Measurements from ENCODE around the gene PCSK5.
A peak's percentile ranks its signal among the peaks of the same experiment; 100 is the strongest.

PCSK5 gene

DNA sequence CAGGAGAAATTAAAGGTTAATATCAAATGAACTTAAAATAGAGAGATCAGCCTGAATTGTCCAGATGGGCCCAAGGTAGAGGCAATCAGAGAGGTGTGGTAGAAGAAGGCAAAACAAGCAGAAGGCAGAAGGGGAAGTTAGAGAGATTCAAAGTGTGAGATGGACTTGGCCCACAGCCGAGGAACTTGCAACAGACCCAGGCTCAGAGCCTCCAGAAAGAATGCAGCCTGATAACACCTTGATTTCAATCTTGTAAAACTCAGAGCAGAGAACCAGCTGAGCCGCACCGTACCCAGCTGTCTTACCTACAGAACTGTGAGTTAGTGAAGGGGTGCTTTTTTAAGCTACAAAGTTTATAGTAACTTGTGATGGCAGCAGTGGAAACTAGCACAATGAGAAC, 312.9 kb downstream of the PCSK5 start:
- DNase-seq: peak; percentile 42

DNA sequence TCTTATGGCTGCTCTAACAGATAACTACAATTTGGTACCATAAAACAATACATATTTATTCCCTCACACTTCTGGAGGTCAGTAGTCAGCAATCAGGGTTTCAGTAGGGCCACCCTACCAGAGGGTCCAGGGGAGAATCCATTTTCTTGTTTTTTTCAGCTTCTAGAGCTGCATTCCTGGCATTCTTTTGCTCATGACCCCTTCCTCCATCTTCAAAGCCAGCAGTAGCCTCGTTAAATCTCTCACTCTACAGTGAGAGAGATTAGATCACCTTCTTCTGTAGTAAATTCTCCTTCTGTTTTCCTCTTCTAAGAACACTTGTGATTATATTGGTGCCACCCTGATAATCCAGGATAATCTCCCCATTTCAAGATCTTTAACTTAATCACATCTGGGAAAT, 316.3 kb downstream of the PCSK5 start:
- no peak for DNase-seq

DNA sequence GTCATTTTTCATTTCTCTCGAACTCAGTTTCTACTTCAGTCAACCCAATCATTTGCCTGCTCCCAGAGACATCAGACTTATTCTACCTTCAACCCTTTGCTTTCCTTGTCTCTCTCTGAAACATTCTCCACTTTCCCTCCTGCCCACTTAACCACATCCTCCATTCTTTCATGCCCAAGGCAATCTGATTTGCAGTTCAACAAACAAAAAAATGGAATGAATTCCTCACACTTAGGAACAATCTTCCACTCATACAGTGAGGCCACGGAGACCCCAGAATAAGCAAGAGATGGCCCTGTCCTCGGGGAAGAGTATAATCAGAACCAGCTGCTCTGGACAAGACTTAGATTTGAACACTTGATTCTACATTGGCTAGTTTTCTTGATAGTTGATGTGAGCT, 323.3 kb downstream of the PCSK5 start:
- no peak for DNase-seq

DNA sequence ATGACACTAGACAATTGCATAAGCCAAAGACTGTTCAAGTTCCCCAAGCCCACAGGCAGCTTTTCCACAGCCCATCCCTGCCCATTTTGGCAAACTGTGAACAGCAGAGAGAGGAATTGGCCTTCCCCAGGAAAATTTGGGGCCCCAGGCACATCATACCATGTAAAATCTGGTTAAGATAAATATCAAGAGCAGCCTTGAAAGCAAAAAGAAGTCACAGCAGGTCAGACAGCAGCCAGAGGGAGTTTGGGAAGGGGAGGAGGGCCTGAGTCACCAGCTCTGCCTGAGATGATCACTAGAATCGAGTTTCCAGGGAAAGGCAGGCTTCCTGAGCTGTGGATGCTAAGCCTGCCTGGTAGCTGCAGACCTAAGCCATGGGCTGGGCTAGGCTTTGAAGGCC, 324.6 kb downstream of the PCSK5 start:
- DNase-seq: no peak

DNA sequence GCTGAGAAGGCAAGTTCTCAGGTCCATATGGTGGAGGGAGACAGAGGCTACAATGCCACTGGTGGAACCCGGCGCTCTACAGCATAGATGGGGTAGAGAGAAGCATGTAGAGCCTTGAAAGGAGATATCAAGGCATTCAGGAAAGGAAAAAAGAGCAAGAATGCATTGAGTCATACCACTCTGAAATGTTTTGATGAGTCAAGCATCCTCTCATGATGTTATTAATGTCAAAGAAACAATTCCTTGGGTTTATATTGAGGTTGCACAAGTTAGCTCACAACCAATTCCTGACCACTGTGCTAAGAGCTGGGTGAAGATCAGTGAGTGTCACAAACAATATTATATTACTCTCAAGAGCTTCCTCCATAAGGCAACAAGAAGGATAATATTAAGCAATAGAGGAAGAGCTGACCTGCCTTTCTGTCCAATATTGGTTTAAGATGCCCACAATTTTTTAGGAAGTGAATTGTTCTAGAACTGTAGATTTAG, 325.7 kb downstream of the PCSK5 start:
- DNase-seq: no peak

DNA sequence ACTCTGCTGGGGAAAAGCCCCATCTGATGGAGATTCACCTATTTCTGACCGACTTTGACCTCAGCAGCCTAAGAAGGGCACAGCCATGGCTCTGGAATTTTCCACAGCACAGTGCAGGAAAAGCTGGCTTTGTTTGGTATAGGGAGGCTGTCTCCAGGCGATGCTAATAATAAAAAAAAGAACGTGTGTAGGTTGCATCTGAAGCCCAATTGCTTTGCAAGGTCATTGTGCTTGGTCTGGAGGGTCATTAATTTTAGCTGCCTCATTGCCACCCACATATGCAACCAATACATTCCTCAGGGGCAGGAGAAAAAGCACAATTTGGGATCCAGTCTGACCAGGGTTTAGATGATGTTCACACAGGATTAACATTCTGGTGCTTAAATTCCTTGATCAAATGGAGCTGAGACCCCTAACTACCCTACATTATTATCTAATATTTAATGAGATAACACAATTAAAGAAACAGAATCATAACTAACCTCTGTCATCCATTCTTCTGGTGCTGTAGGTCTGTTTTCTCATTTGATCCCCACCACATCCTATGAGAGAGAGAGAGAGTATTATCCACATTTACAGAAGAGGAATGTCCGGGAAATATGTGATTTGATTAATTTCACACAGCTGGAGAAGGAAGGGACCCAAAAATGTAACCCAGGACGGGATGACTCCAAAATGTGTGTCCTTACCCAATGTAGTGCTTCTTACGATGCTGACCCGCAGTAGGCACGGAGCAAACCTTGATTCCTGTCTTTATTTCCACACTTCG, 327.8 kb downstream of the PCSK5 start:
- no peak for DNase-seq

DNA sequence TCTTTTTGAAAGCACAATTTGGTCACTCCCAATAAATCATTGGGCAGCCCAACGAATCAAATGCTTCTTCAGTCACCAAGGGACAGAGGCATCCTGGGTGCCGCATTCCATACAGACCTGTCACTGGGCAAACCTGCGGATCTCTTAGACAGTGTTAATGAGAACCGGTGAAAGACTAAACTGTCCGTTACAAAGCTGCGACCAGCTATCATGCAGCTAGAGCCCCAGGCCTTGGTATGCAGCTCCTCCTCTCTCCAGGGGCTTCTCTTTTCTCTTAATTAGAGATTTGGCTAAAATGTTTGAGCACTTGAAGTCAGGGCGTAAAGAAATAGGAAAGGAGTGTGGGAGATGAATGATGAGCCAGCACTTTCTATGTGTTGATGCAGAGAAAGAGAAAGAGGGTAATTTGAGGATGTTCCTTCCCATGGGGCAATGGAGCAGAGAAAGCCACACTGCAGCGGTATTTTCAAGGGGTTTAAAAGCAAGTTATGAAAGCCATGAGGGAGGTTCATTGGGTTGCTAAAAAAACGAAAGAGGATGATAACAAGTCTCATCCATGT, 328.5 kb downstream of the PCSK5 start:
- no peak for DNase-seq

DNA sequence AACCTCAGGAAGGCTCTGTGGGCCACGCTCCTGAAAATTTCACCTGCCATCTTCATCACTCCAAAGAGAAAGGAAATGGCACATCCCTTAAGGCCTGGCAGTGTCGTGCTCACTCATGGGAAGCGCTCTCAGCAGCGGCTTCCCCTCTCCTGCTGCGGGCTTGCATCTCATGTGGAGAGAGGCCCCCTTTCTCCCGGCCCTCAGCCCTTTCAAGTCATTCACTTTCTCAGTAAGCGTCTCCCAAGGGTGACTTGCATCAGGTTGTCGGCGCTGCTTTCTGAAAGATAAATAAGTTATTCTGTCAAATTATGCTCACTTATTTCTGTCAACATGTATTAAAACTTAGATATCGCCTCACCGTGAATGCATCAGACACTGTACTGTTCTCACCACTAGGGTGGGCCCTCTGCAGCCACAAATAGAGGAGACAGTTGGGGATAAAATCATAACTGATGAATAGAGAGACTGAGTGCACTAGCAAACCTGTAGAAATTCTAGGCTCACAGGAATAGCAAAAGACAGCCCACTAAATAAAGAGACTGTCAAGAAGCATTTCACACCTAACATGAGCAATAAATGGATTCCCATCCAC, 329.2 kb downstream of the PCSK5 start:
- peak; percentile 33 for DNase-seq

DNA sequence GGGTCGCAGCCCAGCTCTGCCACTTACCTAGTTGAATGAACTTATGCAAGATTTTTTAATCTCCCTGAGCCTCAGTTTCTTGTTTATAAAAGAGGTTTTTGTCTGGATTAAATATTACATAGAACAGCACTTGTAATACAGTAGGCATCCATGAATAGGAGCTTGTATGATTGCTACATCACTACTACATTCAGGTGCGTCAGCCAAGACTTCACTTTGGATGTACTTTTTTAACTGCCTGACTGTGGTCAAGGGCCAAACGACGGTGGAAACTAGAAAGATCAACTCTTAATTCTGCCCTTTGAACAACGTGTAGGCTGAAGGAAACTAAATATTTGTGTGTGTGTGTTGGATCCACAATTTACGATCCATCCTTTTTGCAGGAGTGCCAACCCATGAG, 330.9 kb downstream of the PCSK5 start:
- no peak for DNase-seq

DNA sequence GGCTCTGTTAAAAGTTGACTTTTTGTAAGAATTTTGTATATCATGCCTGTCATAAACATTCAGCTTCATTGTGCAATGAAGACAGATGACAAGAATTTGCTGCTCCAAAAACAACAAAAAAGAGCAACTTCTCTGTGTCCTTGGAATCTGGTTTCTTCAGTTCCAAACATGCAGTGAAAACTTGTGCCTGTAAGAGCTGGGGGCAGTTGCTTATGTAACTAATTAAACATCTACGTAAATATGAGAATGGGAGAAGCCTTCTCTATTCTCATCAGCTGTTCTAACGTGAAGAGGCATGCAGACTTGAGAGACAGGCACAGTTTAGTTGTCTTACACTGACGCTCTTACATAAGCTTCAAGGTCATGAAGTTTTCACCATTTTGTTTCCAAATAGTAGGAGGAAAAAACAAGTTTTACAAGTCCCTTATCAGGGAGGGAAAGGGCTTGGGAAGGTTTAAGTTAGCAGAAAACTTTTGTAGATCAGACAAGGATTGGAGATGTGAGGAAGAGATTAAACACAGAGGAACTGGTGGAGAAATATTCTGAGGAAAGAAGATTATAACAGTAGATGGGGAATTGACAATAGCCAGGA, 333.4 kb downstream of the PCSK5 start:
- no peak for DNase-seq

DNA sequence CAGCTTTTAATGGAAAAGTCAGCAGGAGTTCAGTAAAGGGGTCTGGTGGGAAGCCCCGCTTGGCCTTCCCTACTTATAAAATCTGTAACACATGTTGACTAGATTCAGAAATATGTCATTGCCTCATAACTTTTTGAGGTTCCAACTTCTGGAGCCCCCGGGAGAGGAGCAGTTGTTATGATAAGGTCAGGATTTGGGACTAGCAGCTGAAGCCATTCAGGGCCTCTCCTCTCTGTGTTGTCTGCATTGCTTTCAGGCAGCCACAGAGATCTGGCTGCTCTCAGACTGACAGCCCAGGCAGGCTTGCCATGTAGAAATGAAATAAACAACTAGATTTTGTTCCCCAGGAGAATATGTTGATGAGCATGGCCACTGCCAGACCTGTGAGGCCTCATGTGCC, 336.7 kb downstream of the PCSK5 start:
- DNase-seq: no peak

DNA sequence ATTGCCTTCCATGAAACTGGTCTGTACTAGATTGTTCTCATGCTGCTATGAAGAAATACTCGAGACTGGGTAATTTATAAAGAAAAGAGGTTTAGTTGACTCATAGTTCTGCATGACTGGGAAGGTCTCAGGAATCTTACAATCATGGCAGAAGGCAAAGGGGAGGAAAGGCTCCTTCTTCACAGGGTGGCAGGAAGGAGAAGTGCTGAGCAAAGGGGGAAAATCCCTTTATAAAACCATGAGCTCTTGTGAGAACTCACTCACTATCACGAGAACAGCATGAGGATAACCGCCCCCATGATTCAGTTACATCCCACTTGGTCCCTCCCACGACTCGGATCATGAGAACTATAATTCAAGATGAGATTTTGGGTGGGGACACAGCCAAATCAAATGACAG, 340.5 kb downstream of the PCSK5 start:
- DNase-seq: no peak

DNA sequence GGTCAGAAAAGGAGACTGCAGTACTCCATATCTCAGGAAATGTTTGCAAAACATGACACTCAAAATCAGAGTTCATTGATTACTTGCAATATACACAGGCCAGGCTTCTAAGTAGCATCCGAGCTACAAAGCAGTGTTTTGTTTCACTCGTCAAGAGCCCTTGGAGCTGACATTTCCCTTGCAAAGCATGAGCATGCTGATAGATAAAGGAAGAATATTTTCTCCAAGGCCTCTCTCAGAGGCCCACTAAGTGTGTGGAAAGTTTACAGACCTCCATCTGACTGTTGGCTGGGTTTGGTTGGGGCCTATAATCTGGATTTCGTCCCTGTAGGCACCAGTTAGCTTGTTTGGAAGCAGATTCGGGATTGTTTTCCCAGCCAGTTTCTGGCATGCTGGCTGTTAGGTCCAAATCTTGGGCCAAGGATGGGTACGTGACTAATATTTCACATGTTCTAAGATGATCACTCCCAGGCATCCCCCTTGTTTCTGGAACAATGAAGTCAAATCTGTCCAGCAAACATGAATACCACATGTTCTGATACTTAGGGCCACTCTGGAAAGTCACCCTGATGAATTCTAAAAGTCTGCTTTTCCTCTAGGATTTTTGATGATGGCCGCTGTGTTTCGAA, 342.5 kb downstream of the PCSK5 start:
- DNase-seq: no peak

DNA sequence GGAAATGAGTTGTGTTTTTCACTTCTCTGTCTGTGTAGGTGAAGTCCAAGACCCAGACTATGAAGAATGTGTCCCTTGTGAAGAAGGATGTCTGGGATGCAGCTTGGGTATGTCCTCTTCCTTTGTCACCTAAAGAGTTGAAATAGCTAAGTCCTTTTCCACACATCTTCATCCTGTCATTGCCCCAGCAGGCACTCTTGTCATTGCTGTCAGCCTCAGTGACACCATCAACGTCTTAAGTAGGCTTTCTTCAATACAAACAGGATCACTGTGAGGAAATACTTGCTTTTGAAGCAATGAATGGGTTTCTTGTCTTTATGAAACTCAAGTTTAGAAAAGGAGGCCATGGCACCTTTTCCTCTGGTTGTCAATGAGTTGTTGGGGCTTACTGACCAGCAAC, 350.1 kb downstream of the PCSK5 start:
- no peak for DNase-seq

DNA sequence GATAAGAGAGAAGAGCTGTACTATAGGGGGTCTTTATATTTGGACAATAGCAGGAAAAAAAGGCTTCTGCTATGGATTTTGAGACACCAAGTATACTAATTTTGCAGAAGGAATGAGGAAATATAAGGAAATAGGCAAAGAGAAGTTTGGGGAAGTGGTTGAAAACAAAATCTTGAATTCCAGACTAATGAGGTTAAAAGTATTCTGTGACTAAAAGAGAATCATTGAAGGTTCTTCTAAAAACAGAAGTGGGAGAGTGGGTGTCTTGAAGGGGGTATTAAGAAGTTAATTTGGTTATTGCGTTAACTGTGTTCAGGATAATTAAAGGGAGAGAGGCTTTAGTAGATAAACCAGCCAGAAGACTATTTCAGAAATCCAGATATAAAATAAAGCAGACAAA, 355.0 kb downstream of the PCSK5 start:
- DNase-seq: no peak

DNA sequence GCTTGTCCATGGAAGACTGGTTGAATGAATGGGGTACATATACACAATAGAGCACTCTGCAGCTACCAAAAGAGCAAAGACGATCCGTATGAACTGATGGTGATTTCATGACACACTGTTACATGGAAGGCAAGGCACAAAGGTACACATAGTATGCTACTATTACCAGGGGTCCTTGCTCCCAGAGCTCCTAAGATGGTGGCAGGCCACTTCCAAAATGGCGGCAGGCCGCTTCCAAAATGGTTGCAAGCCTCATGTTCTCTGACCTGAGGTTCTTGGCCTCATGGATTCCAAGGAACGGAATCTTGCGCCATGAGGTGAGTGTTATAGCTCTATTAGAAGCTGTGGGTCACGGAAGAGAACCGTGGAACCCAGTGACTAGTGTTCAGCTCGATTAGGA, 356.2 kb downstream of the PCSK5 start:
- no peak for DNase-seq

DNA sequence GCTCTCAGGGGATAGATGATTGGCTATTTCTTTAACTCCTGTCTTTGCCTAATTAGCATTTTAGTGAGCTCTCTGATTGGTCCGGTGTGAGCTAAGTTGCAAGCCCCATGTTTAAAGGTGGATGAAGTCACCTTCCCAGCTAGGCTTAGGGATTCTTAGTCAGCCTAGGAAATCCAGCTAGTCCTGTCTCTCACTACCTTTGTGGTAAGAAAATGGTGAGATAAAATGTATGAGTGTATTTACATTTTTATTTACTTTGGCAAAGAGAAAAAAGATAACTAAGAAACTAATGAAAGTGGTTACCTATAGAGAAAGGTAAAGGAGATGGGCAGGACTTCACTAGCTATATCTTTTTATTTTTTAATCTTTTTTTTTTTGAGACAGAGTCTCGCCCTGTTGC, 357.0 kb downstream of the PCSK5 start:
- DNase-seq: no peak

DNA sequence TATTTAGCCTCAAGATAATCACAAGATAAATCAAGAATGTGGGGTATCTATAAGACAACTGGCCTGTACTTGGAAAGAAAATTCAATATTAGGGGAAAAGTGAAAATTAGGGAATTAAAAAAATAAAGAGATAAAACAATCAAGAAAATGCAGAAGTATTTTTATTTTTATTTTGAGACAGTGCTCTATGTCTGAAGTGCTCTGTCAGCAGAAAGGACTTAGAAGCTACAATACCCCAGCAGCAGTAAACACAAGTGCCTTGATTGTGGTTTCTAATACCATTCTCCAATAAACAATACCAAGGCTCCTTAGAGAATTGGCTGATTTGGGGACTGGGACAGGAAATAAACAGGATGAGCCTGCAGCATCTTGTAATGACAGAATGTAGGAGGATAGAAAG, 358.8 kb downstream of the PCSK5 start:
- DNase-seq: no peak

DNA sequence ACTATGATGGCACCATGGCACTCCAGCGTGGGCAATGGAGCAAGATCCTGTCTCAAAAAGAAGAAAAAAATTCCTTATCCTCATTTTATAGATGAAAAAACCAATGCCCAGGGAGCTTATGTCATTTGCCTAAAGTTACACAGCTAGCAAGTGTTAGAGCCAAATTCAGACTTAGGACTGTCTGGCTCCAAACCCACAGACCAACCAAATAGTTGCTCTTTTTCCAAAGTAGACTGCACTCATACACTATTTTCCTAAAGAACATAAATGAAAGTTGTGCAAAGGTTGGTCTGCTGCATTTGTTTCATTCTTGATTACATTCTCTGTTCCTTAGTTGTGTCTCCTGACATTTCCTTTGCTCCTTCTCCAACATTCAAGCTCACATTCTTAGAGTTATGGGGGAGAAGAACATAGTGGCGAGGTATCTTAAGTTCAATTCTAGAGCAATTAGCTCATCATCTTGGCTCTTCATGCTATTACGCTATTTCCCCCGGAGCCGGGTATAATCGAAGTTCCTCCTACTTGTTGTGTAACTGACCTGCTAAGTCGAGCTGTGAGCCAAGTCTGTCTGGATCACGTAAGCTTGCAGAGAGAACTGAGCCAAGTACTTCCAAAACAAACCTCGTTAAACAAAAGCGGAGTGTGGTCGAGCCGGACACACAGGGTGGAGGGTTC, 365.4 kb downstream of the PCSK5 start:
- DNase-seq: no peak

DNA sequence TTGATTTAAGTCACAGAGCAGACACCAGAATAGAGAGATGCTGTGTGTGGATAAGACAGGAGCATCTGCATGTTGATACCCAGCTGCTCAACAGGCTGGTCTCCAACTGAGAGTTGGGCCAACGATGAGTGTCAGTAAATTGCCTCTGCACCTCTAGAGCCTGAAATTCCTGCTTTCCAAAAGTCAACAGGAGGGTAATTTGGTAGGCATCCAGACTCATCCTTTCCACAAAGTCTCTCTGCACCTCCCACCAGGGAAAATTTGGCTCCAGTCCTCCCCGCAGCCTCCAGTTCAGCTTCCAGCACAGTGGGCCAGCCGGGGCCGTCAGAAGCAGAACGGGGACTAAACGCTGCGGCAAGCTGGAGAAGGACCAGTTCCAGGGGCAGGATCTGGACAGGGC, 366.8 kb downstream of the PCSK5 start:
- no peak for DNase-seq

DNA sequence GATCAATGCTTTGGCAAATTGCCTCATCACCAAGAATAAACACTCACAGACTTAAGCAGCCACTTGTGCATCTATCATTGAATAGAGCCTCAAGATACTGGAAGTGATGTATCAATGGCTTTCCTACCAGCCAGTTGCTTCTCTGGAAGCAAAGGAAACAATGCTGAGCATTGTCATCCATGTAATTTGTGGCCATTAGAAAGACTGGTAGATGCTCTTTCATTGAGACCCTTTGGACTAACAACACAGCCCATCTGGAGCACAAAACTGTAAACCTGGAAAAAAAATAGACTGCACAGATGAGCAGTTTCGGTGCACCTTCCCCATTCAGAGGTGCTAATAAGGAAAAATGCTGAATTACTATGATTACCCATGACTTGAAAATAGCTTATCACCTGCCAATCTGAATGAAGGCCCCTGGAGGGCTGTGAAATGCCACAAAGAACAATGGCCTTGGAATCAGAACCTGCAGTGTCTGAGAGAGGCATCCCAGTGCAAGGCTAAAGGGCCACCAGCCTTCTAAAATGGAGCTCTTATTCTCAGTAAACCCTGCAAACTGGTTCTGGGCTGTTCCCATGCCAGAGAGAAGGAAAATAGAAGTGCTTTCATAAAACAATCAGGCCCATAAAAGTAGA, 376.3 kb downstream of the PCSK5 start:
- no peak for DNase-seq

DNA sequence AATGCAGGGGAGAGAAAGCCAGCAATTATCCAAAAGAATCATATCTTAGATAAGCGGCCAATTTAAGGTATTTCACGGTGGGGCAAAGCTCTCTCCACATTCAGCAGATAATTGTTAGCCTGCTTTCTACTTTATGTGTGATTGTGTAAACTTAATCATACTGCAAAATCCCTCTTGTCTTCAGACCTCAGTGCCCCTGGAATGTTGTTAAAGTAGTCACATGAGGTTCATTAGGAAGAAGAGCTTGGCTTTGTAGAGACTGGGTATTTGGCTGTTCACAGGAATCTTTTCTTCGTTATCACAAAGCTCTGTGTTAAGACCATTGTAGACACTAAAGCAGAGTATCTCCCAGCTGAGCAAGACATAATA, 376.8 kb downstream of the PCSK5 start:
- no peak for DNase-seq

DNA sequence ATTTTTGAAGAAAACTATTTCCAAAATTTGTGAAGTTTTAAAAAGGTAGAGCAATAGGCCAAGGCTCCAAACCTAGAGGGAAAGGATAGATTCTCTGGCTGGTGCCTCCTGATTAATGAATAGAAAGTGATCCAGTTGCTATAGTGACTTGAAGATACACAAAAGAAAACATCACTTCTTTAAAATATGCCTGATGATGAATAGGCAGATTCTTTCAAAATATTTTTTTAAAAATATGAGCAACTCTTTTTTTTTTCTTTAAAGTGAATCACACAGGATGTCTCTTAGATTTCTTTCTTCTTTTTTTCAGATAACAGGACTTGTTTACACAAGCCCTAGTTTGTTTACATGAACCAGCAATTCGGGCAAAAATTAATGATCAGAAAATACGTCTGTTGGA, 379.3 kb downstream of the PCSK5 start:
- DNase-seq: no peak

Data from OCI-M1 (cell line).